Fibroblast of villous mesenchyme (primary cell): ENCODE results near the gene STK32A. TPM values are rescaled to one million over a fixed set of nuclear protein-coding genes. Genes with fewer than 3 reads are reported as not detected.
A peak's percentile ranks its signal among the peaks of the same experiment; 100 is the strongest.

Experiments used
- DNase-seq: peaks from one replicate; pipeline ENCODE4 v3.0.0-alpha.2; 2010; ENCODE audit warnings: low read depth
- H3K4me3 ChIP-seq: 2 replicates; pipeline ENCODE4 v1.5.1; 2011; ENCODE audit warnings: low read depth, mild to moderate bottlenecking, low read length
- total RNA-seq: library from RNA; depleted of rRNA; stranded (reverse); fragments of >200 nt; gene quantifications from 2 replicates; pipeline ENCODE4 v1.2.3, GENCODE V29; 2012
- TF ChIP-seq, protein P1 (sequence below): IDR thresholded peaks from 2 replicates; pipeline ENCODE4 v1.5.1; 2012; ENCODE audit warnings: low read depth, mild to moderate bottlenecking, low read length; ENCODE audit not compliant: insufficient read depth

Gene STK32A
- total RNA-seq, 1 donor = 2.2 TPM

DNA sequence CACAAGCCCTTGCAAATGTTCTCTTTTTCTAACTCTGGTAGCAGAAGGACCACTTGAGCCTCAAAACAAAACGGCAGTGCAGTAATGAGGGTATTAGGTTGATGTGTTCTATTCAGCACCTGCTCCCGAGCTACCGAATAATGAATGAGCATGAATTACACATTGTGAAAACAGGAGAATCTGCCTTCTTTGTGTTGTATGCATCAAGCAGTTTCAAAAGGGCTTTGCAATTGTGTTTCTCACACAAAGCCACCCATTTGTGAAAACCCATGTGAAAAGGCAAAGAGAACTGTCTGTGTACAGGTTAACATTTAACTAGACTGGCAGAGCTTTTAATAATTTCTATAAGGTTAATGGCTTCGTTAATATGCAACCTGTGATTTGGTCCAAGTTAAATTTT lies 97.8 kb downstream of the STK32A start:
- H3K4me3 ChIP-seq = no peak overlapping the region
- TF ChIP-seq, protein P1, sequence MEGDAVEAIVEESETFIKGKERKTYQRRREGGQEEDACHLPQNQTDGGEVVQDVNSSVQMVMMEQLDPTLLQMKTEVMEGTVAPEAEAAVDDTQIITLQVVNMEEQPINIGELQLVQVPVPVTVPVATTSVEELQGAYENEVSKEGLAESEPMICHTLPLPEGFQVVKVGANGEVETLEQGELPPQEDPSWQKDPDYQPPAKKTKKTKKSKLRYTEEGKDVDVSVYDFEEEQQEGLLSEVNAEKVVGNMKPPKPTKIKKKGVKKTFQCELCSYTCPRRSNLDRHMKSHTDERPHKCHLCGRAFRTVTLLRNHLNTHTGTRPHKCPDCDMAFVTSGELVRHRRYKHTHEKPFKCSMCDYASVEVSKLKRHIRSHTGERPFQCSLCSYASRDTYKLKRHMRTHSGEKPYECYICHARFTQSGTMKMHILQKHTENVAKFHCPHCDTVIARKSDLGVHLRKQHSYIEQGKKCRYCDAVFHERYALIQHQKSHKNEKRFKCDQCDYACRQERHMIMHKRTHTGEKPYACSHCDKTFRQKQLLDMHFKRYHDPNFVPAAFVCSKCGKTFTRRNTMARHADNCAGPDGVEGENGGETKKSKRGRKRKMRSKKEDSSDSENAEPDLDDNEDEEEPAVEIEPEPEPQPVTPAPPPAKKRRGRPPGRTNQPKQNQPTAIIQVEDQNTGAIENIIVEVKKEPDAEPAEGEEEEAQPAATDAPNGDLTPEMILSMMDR = no peak
- DNase-seq = no peak

DNA sequence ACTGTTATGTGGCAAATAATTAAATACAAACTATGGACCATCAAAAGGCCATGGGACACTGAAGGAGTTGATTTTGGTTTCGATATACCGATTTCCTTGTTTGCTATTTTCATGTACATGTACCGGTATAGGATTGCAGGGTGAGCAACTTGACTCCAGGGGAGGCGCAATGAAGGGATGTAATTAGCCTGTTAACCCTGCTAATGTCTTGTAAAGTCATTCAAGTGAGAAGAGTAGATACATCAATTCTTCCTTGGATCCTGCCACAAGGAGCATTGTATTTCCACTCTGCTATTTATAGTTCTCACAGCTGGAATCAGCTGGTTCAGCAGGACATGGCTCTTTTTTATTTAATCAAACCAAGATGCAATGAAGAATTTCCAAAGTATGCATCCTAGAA lies 102.0 kb downstream of the STK32A start:
- H3K4me3 ChIP-seq = no peak overlapping the region
- no peak for DNase-seq
- TF ChIP-seq, protein P1 = no peak

- DNase-seq = no peak
- H3K4me3 ChIP-seq = no peak overlapping the region
- TF ChIP-seq, protein P1 = no peak
These were observed 104.5 kb downstream of the STK32A start for GRCh38 chr5:147339313-147339712.

DNA sequence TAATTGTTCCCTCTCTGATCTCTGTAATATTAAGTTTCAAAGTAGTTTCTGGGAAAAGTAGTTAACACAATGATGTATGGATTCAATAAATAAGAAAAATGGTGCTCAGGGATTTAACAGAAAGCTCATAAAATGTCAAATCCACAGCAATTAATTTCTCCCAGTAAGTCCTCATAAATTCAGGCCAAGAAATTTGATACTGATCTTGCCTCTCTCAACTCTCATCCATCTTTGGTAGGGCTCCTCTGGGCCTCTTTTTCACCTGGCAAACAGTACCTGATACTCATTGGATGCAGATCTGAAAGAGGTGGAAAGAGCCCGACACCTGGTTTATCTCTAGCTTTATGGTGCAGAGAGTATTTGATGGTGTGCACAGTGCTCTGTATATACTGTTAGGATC lies 106.1 kb downstream of the STK32A start:
- TF ChIP-seq, protein P1 = no peak
- H3K4me3 ChIP-seq = no peak overlapping the region
- no peak for DNase-seq

- TF ChIP-seq, protein P1 = no peak
- no peak for DNase-seq
- H3K4me3 ChIP-seq = no peak overlapping the region
These were observed 106.5 kb downstream of the STK32A start for GRCh38 chr5:147341345-147341744.

- DNase-seq = no peak
- TF ChIP-seq, protein P1 = no peak
- H3K4me3 ChIP-seq = no peak overlapping the region
These were observed 110.0 kb downstream of the STK32A start for GRCh38 chr5:147344861-147345260.

DNA sequence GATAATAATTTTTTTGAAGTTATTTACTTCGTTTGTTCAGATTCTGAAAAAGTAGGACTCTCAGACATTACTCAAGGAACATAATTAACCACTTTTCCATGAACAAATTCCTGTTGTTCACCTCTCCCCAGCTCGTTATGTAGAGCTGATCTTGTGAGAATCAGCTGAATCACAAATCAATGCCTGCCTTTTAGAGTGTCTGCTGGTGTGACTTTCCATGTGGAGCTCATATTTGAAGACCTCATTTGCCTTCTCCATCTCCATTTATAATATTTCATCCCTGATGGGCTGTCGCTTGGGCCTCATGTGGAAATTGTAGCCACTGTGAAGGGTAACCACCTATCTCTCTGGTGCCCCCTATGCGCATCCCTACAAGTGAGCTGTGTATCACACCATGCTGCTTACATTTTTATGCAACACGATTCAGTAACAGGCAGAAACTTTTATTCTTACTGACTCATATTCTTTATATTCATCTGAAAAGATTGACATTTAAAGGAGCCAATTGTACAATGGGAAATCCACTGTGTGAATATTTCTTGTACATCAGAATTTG lies 111.3 kb downstream of the STK32A start:
- DNase-seq = no peak
- H3K4me3 ChIP-seq = no peak overlapping the region
- TF ChIP-seq, protein P1 = peak; percentile 24
